IMR-90 (cell line): ENCODE data around the gene FBXW5. TPM values are rescaled to one million over a fixed set of nuclear protein-coding genes. Genes with fewer than 3 reads are reported as not detected.

Source experiments
- ATAC-seq: fragments of 200-7000 bp; cut with Tn5 transposase; 2 replicates; pipeline ENCODE4 v1.9.1; 2020; ENCODE audit warnings: low read depth, mild to moderate bottlenecking, moderate library complexity
- BruUV-seq: library from RNA; stranded (reverse); fragments of 400-500 nt; replicated peaks from 2 replicates; lab custom pipeline; 2021; lab: Mats Ljungman, UMichigan
- CTCF ChIA-PET: fragments of 300-600 bp; formaldehyde crosslinking; extraction: SDS; loops from one replicate; lab custom pipeline; 2021; ENCODE audit warnings: antibody characterized with exemption; lab: Yijun Ruan, JAX
- POLR2A ChIA-PET: fragments of 300-600 bp; sonication (Branson Sonifier 250); formaldehyde crosslinking; loops from one replicate; lab custom pipeline; 2022; ENCODE audit warnings: antibody characterized with exemption; ENCODE audit not compliant: unreplicated experiment; lab: Charles Lee
- DNase-seq: peaks from one replicate; pipeline ENCODE4 v3.0.0; 2013
- H2AFZ ChIP-seq: replicated peaks from 2 replicates; pipeline ENCODE3; 2013; ENCODE audit warnings: low read length, mild to moderate bottlenecking; ENCODE audit not compliant: poor library complexity
- H2AK5ac ChIP-seq: 2 replicates; pipeline ENCODE4 v1.6.1; 2013; ENCODE audit warnings: low read depth, low read length, inconsistent platforms
- H2AK9ac ChIP-seq: replicated peaks from 2 replicates; pipeline ENCODE3; 2013; ENCODE audit warnings: mild to moderate bottlenecking, low read depth, low read length, moderate library complexity; ENCODE audit not compliant: poor library complexity
- H2BK120ac ChIP-seq: 2 replicates; pipeline ENCODE4 v1.6.1; 2013; ENCODE audit warnings: low read depth, low read length, inconsistent platforms
- H2BK15ac ChIP-seq: 3 replicates; pipeline ENCODE4 v1.6.1; 2013; ENCODE audit warnings: low read depth, low read length, inconsistent platforms
- H2BK20ac ChIP-seq: 2 replicates; pipeline ENCODE4 v1.6.1; 2013; ENCODE audit warnings: low read depth, mild to moderate bottlenecking, inconsistent platforms, low read length, moderate library complexity
- H2BK5ac ChIP-seq: 2 replicates; pipeline ENCODE4 v1.6.1; 2013; ENCODE audit warnings: mild to moderate bottlenecking, low read depth, low read length, inconsistent platforms; ENCODE audit not compliant: poor library complexity, severe bottlenecking
- H3K14ac ChIP-seq: replicated peaks from 2 replicates; pipeline ENCODE4 v1.6.1; 2013; ENCODE audit warnings: low read depth, low read length, inconsistent platforms
- H3K18ac ChIP-seq: 2 replicates; pipeline ENCODE4 v1.6.1; 2013; ENCODE audit warnings: low read depth, low read length, control low read depth
- H3K23ac ChIP-seq: 2 replicates; pipeline ENCODE4 v1.6.1; 2013; ENCODE audit warnings: low read depth, low read length, inconsistent platforms
- H3K27ac ChIP-seq: 2 replicates; pipeline ENCODE4 v1.5.1; 2013; ENCODE audit warnings: mild to moderate bottlenecking, control low read depth, low read length; ENCODE audit not compliant: insufficient read depth
- H3K27me3 ChIP-seq: 2 replicates; pipeline ENCODE4 v1.6.1; 2013; ENCODE audit warnings: low read length; ENCODE audit not compliant: control insufficient read depth, insufficient read depth
- H3K36me3 ChIP-seq: 2 replicates; pipeline ENCODE4 v1.6.1; 2013; ENCODE audit warnings: low read length, mixed read lengths; ENCODE audit not compliant: control insufficient read depth, insufficient read depth
- H3K4ac ChIP-seq: 2 replicates; pipeline ENCODE4 v1.6.1; 2013; ENCODE audit warnings: low read depth, low read length, inconsistent platforms
- H3K4me1 ChIP-seq: 2 replicates; pipeline ENCODE4 v1.6.1; 2013; ENCODE audit warnings: low read length, mixed read lengths; ENCODE audit not compliant: control insufficient read depth, insufficient read depth
- H3K4me2 ChIP-seq: 2 replicates; pipeline ENCODE4 v1.6.1; 2013; ENCODE audit warnings: low read depth, mild to moderate bottlenecking, control low read depth, low read length, moderate library complexity
- H3K4me3 ChIP-seq: 2 replicates; pipeline ENCODE4 v1.5.1; 2013; ENCODE audit warnings: low read depth, mild to moderate bottlenecking, control low read depth, low read length, moderate library complexity; ENCODE audit not compliant: insufficient read depth
- H3K56ac ChIP-seq: 2 replicates; pipeline ENCODE4 v1.6.1; 2013; ENCODE audit warnings: low read length, inconsistent platforms; ENCODE audit not compliant: insufficient read depth; ENCODE audit errors: extremely low read depth
- H3K79me1 ChIP-seq, 2 experiments: 2 replicates each; pipeline ENCODE4 v1.6.1; 2013; ENCODE audit warnings: low read length in 2 of 2, inconsistent platforms in 1 of 2, low read depth in 1 of 2
- H3K9ac ChIP-seq: 2 replicates; pipeline ENCODE4 v1.6.1; 2013; ENCODE audit warnings: low read depth, low read length, control low read depth
- H3K9me1 ChIP-seq: 2 replicates; pipeline ENCODE4 v1.6.1; 2013; ENCODE audit warnings: low read length, inconsistent platforms; ENCODE audit not compliant: insufficient read depth
- H3K9me3 ChIP-seq: 2 replicates; pipeline ENCODE4 v1.6.1; 2013; ENCODE audit warnings: low read length; ENCODE audit not compliant: control insufficient read depth, insufficient read depth
- H4K20me1 ChIP-seq: 2 replicates; pipeline ENCODE4 v1.6.1; 2013; ENCODE audit warnings: low read length, inconsistent platforms; ENCODE audit not compliant: insufficient read depth
- H4K5ac ChIP-seq: 2 replicates; pipeline ENCODE4 v1.6.1; 2013; ENCODE audit warnings: mild to moderate bottlenecking, low read depth, low read length, control low read depth
- H4K8ac ChIP-seq, 2 experiments: 2 replicates each; pipeline ENCODE4 v1.6.1; 2013; ENCODE audit warnings: low read depth in 2 of 2, low read length in 2 of 2, control low read depth in 1 of 2, inconsistent platforms in 1 of 2
- H4K91ac ChIP-seq: 2 replicates; pipeline ENCODE4 v1.6.1; 2013; ENCODE audit warnings: low read depth, low read length, inconsistent platforms; ENCODE audit not compliant: insufficient read depth
- BHLHE40 ChIP-seq: fragments of 150-350 bp; IDR thresholded peaks from 2 replicates; pipeline ENCODE4 v1.6.1; 2016; ENCODE audit warnings: mild to moderate bottlenecking, low read depth, low read length
- CEBPB ChIP-seq: IDR thresholded peaks from 2 replicates; pipeline ENCODE4 v1.6.1; 2012; ENCODE audit warnings: low read depth, low read length, improper control_type of control experiment
- CHD1 ChIP-seq: IDR thresholded peaks from 2 replicates; pipeline ENCODE4 v1.6.1; 2012; ENCODE audit warnings: low read depth, low read length, improper control_type of control experiment
- CTCF ChIP-seq: conservative IDR thresholded peaks from 2 replicates; pipeline ENCODE4 v1.5.1; 2012; ENCODE audit warnings: mild to moderate bottlenecking, low read depth, low read length, improper control_type of control experiment
- ELK1 ChIP-seq: fragments of 150-350 bp; IDR thresholded peaks from 2 replicates; pipeline ENCODE4 v1.6.1; 2016; ENCODE audit warnings: low read depth, mild to moderate bottlenecking, low read length, moderate library complexity, borderline replicate concordance
- FOS ChIP-seq: fragments of 150-350 bp; IDR thresholded peaks from 2 replicates; pipeline ENCODE4 v1.6.1; 2016; ENCODE audit warnings: low read depth, low read length
- MAFK ChIP-seq: IDR thresholded peaks from 2 replicates; pipeline ENCODE4 v1.6.1; 2012; ENCODE audit warnings: low read depth, low read length, improper control_type of control experiment
- MAZ ChIP-seq: IDR thresholded peaks from 2 replicates; pipeline ENCODE4 v1.6.1; 2012; ENCODE audit warnings: low read depth, mild to moderate bottlenecking, low read length, improper control_type of control experiment, moderate library complexity, borderline replicate concordance
- MXI1 ChIP-seq: IDR thresholded peaks from 2 replicates; pipeline ENCODE4 v1.6.1; 2012; ENCODE audit warnings: low read depth, mild to moderate bottlenecking, low read length, moderate library complexity, borderline replicate concordance
- NFE2L2 ChIP-seq: fragments of 150-350 bp; IDR thresholded peaks from 2 replicates; pipeline ENCODE4 v1.6.1; 2016; ENCODE audit warnings: low read depth, mild to moderate bottlenecking, low read length
- POLR2A ChIP-seq: IDR thresholded peaks from 2 replicates; pipeline ENCODE4 v1.6.1; 2012; ENCODE audit warnings: mild to moderate bottlenecking, low read depth, low read length
- RAD21 ChIP-seq: IDR thresholded peaks from 2 replicates; pipeline ENCODE4 v1.6.1; 2012; ENCODE audit warnings: low read length, improper control_type of control experiment
- RCOR1 ChIP-seq: IDR thresholded peaks from 2 replicates; pipeline ENCODE4 v1.6.1; 2012; ENCODE audit warnings: mild to moderate bottlenecking, low read length, improper control_type of control experiment; ENCODE audit not compliant: insufficient replicate concordance
- RFX5 ChIP-seq: IDR thresholded peaks from 2 replicates; pipeline ENCODE4 v1.8.0; 2012; ENCODE audit warnings: low read depth, mild to moderate bottlenecking, low read length, moderate library complexity
- SMC3 ChIP-seq: fragments of 150-350 bp; IDR thresholded peaks from 2 replicates; pipeline ENCODE4 v1.6.1; 2016; ENCODE audit warnings: low read depth, mild to moderate bottlenecking, antibody characterized with exemption, low read length, moderate library complexity
- USF2 ChIP-seq: fragments of 150-350 bp; IDR thresholded peaks from 2 replicates; pipeline ENCODE4 v1.6.1; 2017; ENCODE audit warnings: mild to moderate bottlenecking, antibody characterized with exemption, low read length, low read depth
- WGBS, 2 experiments: methylation state at CpG; one replicate each; pipeline versions ENCODE4 v1.1.5 to v1.1.7; 2013; ENCODE audit warnings: missing lambda C conversion rate in 2 of 2; ENCODE audit not compliant: insufficient read length in 1 of 2; ENCODE audit errors: extremely low coverage in 2 of 2; 5-methylcytosine and 5-hydroxymethylcytosine counted together
- dilution Hi-C: fragments of 300-500 bp; cut with HindIII; formaldehyde crosslinking; loops from one replicate; pipeline ENCODE4 v1.14.3; 2018; ENCODE audit warnings: low sequenced_read_pairs; ENCODE audit not compliant: unreplicated experiment
- in situ Hi-C: fragments of 300-500 bp; cut with MboI; formaldehyde crosslinking; loops from 3 replicates; pipeline ENCODE4 v1.14.3; 2019; ENCODE audit warnings: low sequenced_read_pairs, inconsistent platforms, mixed read lengths
- intact Hi-C: fragments of 100-400 bp; cut with micrococcal nuclease; formaldehyde crosslinking; loops from 2 replicates; pipeline ENCODE4 v1.10.0; 2022
- polyA plus RNA-seq, 3 experiments: library from polyadenylated mRNA; depleted of rRNA; stranded (reverse); fragments of >200 nt; gene quantifications; 2 replicates each; pipeline ENCODE4 v1.2.3, GENCODE V29; 2012; ENCODE audit warnings: low replicate concordance in 1 of 3
- total RNA-seq: library from RNA; depleted of rRNA; stranded (reverse); fragments of >200 nt; gene quantifications from 2 replicates; pipeline ENCODE4 v1.2.3, GENCODE V29; 2012

FBXW5 gene
- total and polyA plus RNA-seq, 2 of the 4 experiments (the other 2 are of a cell fraction): 65.1 to 80.2 TPM

GRCh38 chr9:136935651-136936050, 8.9 kb downstream of the FBXW5 start:
- TF ChIP-seq RAD21 (no peak), CTCF (no peak), MAZ (no peak), NFE2L2 (no peak), RFX5 (no peak), ELK1 (no peak), BHLHE40 (no peak), FOS (no peak), MAFK (no peak), CHD1 (no peak), RCOR1 (no peak), MXI1 (no peak), USF2 (no peak), CEBPB (no peak), POLR2A (no peak), SMC3 (no peak)
- Histone ChIP-seq H2BK20ac (no peak overlapping the region), H4K20me1 (peaks cover 7% of the 10 kb centered on the region), H3K18ac (no peak overlapping the region), H3K4me1 (no peaks in the 10 kb centered on the region), H3K14ac (no peak overlapping the region), H3K56ac (no peak overlapping the region), H3K9me1 (peaks cover 4% of the 10 kb centered on the region; the same call in 1 of the 2 replicates), H2AK5ac (no peak overlapping the region), H4K8ac (no peak overlapping the region), H3K36me3 (peaks cover 24% of the 10 kb centered on the region), H2AK9ac (no peak overlapping the region), H2AFZ (no peak overlapping the region), H4K91ac (no peak overlapping the region), H3K23ac (no peak overlapping the region), H3K79me1 (peaks cover 13 to 29% of the 10 kb centered on the region in 2 experiments; a peak in 3 of 4 replicates), H3K9ac (no peak overlapping the region), H2BK15ac (no peak overlapping the region), H3K4ac (no peak overlapping the region), H2BK5ac (no peak overlapping the region), H3K4me3 (no peak overlapping the region), H4K5ac (no peak overlapping the region), H3K27me3 (no peaks in the 10 kb centered on the region), H3K27ac (no peak overlapping the region), H2BK120ac (no peak overlapping the region), H3K4me2 (no peak overlapping the region), H3K9me3 (no peaks in the 10 kb centered on the region)
- ATAC-seq (no peak), DNase-seq (no peak)
- intact Hi-C loops: no loop called here
- WGBS, 2 experiments: no CpG with 5 or more reads among the region's 3 CpGs
- dilution Hi-C loops: no loop called here
- ChIA-PET CTCF (no interaction called here), POLR2A (no interaction called here)
- BruUV-seq: no TSS peak
- in situ Hi-C loops: no loop called here
